Measurements from ENCODE around the gene PAQR5.
"Not testable (repeated sequence)": the region's sequence is repeated elsewhere in the genome, so short reads cannot be mapped to it uniquely, and the experiment has no call there.

The PAQR5 gene

DNA sequence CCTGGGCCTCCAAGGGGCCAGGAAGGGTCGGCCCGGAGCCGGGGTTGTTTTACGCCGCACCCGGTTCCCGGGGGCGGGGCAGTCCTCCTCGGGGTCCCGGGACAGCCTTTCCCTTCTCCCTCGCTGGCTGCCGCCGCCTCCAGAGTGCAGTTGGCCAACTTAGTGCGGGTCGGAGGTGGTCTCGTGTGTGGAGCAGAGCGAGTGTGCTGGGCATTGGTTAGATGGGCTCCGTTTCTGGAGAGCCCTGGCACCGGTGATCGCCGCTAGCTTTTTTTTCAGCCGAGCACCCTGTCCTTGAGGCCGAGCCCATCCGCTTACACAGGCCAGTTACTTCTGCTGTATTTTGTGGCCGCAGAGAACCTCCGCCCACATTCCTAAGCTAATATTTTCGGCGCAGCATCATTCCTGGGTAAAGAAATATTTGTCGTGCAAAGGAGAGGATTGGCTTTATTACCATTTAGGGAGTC, 116.0 kb downstream of the PAQR5 start:
- peak; percentile 66 for FAIRE-seq

DNA sequence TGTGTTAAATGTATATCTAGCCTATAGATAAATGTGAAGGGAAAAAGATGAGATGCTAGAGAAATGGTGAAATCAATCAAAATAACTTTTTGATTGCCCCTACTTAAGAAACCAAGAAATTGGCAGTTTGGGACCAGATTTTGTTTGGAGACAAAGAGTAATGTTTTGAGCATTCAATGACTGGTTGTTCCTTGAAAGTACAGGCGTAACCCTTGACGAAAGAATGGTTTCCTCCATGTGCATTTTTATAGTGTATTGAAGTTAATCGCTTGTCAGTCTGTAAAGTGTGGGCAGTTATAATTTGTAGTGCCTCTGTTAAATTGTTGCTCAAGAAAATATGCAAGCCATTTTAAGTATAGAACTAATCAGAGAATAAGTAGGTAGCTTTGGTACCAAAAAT, 116.7 kb downstream of the PAQR5 start:
- FAIRE-seq: peak; percentile 39
- no peak for DNase-seq (ENCODE audit: insufficient read length, low spot score)

More for the DNA sequence above, 116.0 kb downstream of the PAQR5 start:
- DNase-seq (ENCODE audit: insufficient read length, low spot score): peak; percentile 23

DNA sequence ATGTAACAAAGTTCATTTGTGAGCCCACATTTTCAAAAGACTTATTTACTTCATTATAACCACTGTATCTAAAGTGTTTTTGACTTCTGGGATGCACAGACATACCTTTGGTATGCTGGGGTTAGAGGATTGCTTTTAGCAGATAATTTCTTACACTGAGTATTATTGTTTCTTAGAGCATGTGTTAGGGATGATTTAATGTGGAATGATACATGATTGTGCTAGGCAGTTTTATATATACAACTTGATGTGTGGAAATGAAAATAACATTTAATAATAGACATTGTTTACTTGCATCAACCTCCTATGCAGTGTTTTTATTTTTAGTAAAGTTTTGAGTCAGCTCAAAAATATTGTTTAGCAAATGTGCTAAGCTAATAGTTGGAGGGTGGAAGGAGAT, 118.9 kb downstream of the PAQR5 start:
- FAIRE-seq: no peak
- no peak for DNase-seq (ENCODE audit: insufficient read length, low spot score)

DNA sequence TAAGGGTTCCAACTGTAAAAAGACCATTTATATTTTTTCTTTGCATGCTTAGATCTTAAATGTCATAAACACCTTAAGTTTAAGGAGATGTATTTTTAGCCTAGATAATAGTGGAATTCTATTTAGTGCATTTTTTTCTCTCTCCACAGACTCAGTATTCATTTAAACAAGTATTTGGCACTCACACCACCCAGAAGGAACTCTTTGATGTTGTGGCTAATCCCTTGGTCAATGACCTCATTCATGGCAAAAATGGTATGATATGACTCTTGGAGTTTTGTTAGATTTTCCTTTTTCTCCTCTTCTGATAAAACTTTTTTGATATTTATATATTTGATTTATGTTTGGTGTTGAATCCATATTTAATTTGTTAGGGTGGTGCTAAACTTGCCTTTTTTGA, 122.8 kb downstream of the PAQR5 start:
- no peak for FAIRE-seq

DNA sequence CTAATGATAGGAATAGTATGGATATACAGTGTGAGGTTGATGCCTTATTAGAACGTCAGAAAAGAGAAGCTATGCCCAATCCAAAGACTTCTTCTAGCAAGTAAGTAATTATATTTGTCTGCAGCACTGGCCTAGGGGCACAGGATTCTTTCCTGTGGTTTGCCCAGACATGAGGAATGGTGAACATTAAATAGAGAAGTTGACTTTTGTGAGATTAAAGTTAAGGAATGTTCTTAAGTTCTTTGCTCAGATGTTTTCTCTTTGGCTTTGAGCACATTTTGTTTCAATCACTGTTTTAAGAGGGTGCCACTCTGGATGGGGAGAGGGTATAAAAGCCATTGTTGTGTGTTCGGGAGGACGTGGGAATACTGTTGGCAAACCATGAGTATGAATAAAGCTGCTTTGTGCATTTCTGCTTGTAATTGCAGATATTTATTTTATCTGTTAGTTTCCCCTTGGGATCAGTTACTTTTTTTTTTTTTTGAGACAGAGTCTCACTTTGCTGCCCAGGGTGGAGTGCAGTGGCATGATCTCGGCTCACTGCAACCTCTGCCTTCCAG, 123.7 kb downstream of the PAQR5 start:
- DNase-seq (ENCODE audit: insufficient read length, low spot score): no peak
- FAIRE-seq: no peak

More for the DNA sequence above, 122.8 kb downstream of the PAQR5 start:
- DNase-seq (ENCODE audit: insufficient read length, low spot score): no peak

DNA sequence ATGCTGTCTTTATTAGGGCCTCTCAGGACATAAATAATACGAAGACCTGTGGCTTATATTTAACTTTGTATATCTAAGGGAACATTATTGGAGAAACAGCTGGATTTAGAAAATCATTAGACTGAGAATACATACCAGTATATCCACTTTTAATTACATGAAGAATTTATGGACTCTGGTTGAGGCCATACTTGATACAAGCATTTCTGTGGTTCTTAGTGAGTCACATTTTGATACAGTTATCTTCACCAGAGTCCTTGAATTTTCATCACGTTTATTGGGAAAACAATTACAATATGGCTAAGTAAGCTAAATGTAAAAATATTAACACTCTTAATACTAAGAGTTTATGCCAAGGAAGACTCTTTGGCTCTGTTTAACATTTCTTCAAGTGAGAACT, 125.3 kb downstream of the PAQR5 start:
- no peak for FAIRE-seq
- no peak for DNase-seq (ENCODE audit: insufficient read length, low spot score)

DNA sequence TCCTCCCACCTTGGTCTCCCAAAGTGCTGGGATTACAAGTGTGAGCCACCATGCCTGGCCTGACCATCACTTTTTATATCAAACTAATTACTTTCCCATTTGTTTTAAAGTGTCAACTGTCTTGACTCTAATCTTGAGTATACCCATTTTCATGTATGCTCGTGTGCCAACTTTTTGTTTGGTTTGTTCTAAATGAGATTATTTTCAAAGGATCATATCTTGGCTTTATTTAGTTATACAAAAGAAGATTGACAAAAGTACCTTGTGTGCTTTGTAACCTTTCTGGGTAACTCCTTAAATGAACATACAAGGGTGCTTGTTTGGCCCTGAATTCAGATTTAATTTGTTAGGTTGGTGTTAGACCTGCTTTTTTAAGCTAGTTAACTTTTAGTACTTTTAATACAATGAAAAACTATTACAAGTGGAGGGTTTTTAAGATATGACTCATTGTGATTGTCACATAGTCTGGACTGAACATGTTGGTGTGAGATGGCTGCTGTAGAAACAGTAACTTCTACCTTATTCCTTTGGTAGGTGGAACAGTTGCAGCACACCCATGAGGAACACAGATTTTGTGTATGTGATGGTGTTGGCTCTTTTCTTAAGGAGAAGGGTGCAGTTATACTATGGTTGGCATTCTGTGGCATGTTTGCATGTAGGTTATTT, 126.2 kb downstream of the PAQR5 start:
- FAIRE-seq: no peak

DNA sequence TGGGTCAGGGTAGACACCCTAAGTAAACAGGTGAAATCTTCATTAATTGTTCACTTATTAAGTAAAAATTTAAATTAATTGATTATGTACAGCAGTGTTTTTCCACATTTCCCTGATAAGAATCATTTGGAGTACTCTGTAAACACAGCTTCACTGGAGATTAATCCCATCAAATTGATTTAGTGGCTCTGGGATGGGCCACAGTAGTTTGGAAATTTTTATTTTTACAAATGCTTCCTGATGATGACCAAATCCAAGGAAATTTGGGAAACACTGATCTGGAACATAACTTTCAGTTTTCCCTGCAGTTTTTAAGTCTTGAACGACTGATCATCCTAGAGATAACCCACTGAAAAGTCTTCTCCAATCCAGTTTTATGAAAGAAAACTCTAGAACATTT, 135.1 kb downstream of the PAQR5 start:
- DNase-seq (ENCODE audit: insufficient read length, low spot score): no peak
- FAIRE-seq: no peak

More for the DNA sequence above, 126.2 kb downstream of the PAQR5 start:
- no peak for DNase-seq (ENCODE audit: insufficient read length, low spot score)

DNA sequence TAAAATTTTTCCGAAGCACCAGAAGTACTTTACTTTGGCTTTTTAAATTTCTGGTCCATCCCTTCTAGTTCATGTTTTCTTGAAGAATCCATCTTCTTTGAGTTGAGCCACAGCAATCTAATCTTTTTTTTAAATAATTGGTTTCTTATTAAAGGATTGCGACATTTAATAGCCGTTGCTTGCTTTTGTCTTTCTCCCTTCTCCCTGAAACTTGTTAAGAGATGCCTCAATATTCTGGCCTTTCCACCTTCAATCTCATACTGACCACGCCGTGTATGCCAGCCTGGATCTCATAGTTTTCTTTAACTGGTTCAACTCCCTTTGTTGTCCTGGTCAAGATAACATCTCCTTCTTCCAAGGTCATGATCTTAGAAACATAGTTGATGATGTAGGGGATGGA, 135.5 kb downstream of the PAQR5 start:
- no peak for FAIRE-seq
- no peak for DNase-seq (ENCODE audit: insufficient read length, low spot score)

DNA sequence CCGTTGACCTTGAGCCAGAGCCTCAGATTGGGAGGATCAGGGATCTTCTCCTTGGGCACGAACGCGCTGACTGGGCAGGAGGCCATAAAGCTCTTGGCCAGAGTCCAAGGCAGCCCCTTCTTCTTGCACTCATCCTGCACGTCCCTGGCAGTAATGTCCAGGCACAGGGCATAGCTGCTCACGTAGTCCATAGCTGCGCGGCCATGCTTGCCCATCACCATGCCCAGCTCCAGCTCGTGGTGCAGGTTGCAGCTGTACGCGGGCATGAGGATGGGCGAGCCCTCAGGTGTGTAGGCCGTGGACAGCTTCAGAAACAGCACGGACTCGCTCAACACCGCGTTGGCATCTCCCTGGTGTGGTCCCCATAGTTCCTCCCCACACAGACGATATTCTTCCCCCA, 136.0 kb downstream of the PAQR5 start:
- FAIRE-seq (no peak), DNase-seq (ENCODE audit: insufficient read length, low spot score) (no peak)

DNA sequence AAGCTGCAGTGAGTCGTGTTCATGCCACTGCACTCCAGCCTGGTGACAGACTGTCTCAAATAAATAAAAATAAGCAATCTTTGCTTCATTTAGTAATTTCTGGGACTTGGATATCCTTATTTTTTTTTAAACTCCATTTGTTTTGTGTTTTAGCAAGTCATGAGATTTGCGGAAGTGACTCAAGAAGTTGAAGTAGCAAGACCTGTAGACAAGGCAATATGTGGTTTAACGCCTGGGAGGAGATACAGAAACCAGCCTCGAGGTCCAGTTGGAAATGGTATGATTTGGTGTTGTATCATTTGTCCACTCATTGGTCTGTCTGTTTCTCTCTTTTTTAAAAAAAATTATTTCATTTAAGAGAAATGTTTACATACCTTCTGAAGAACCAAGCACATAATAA, 137.3 kb downstream of the PAQR5 start:
- DNase-seq (ENCODE audit: insufficient read length, low spot score): no peak
- FAIRE-seq: no peak

DNA sequence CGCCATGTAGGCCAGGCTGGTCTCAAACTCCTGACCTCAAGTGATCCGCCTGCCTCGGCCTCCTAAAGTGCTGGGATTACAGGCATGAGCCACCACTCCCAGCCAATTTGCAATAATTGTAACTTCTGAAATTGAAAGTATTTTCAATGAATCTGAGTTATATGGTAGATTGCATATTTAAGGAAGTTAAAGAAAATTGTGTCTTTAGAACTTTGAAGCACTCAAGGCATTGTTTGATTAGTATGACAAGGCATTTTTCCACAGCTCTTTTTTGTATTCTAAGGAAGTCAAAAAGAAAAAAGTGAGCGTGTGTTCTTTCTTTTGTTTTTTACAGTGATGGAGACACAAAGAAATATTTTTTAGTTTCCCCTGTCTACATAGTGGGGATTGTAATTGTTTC, 138.2 kb downstream of the PAQR5 start:
- FAIRE-seq (no peak), DNase-seq (ENCODE audit: insufficient read length, low spot score) (no peak)

DNA sequence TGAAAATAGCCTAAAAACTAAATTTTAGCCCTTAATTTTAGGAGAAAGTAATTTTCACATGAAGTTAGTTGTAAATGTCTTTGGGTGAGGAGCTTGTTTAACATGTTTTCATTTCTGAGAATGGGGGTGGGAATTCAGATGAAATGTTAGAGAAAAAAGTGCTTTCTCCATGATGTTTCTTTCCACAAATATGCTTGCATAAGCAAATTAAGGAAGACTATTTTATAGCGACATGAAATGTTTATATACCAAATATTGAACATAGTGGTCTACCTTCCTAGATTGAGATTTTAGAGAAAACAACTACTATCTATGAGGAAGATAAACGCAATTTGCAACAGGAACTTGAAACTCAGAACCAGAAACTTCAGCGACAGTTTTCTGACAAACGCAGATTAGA, 140.9 kb downstream of the PAQR5 start:
- DNase-seq (ENCODE audit: insufficient read length, low spot score) (no peak), FAIRE-seq (no peak)

DNA sequence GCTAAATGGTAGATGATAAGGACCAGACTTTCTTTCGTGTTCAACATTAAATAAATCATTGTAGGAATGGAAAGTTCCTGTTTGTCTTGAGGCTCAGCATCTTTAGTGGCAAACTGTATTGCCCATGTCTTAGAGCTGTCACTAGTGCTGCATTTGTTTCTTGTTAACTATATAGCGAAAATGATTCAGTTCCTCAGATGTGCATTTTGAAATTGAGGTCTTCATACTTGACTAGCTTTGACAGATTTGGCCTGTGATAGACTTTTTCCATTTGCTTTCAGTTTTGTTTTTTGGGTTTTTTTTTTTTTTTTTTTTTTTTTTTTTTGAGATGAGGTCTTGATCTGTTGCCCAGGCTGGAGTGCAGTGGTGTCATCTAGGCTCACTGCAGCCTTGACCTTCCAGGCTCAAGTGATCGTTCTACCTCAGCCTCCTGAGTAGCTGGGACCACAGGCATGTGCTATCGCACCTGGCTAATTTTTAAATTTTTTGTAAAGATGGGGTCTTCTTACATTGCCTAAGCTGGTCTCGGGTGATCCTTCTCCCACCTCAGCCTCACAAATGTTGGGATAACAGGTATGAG, 144.4 kb downstream of the PAQR5 start:
- FAIRE-seq (peak; percentile 94), DNase-seq (ENCODE audit: insufficient read length, low spot score) (no peak)

DNA sequence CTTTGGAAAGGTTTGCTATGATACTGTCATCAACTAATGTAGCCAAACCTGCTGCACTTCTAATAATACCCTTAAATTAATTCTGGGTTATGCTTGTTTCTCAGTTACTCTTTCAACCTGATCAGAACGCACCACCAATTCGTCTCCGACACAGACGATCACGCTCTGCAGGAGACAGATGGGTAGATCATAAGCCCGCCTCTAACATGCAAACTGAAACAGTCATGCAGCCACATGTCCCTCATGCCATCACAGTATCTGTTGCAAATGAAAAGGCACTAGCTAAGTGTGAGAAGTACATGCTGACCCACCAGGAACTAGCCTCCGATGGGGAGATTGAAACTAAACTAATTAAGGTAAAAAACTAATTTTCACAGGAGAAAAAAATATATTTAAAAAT, 146.0 kb downstream of the PAQR5 start:
- DNase-seq (ENCODE audit: insufficient read length, low spot score) (no peak), FAIRE-seq (peak; percentile 86)

DNA sequence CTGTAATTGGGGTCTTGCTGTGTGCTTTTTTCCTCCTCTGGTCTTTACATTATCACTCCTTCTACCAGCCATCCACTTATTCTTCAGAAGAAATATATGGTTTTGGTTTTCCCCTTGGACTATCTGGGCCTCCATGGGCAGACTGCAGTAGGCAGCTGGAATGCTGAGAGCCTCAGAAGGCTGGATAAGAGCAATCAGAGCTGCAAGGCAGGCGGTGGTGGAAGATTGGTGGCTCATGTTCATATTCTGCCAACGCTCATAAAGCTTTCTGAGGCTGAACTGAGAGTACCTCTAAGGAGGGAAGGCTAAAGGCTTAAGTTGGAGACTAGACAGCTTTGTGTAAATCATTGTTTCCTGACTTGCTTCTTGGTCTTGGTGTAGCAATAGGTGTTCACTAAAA, 148.2 kb downstream of the PAQR5 start:
- DNase-seq (ENCODE audit: insufficient read length, low spot score) (no peak), FAIRE-seq (no peak)

DNA sequence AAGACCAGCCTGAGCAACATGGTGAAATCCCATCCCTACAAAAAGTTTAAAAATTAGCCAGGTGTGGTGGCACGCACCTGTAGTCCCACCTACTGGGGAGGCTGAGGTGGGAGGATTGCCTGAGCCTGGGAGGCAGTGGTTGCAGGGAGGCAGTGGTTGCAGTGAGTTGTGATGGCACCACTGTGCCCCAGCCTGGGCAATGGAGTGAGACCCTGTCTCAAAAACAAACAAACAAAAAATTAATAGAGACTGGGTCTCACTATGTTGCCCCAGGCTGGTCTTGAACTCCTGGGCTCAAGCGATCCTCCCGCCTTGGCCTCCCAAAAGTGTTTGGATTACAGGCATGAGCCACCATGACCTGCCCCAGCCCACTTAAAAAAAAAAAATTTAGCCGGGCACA, 151.5 kb downstream of the PAQR5 start:
- not testable (repeated sequence) for DNase-seq (ENCODE audit: insufficient read length, low spot score); FAIRE-seq

DNA sequence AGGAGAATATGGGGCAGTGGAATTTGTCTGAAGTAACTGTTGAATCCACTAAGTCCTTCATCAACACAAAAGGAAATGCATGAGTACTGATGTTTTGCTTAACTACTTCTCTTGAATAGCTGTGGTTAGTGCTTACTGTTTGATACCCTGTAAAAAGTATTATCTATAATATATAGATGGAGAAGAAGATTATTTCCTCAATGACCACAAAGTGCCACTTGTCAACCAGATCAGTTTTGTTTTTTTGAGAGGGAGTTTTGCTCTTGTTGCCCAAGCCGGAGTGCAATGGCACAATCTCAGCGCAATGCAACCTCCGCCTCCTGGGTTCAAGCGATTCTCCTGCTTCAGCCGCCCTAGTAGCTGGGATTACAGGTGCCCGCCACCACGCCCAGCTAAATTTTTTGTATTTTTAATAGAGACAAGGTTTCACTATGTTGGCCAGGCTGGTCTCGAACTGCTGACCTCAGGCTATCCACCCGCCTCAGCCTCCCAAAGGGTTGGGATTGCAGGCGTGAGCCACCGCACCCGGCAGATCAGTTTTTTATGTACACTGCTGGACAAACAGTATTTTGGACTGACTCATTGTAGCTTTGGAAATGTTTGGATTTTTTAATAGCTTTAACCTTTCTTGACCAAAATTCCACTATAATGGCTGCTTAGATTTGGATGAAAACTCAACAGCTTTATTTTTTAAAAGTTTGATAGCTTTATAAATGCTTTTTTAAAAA, 152.4 kb downstream of the PAQR5 start:
- FAIRE-seq (no peak), DNase-seq (ENCODE audit: insufficient read length, low spot score) (no peak)

DNA sequence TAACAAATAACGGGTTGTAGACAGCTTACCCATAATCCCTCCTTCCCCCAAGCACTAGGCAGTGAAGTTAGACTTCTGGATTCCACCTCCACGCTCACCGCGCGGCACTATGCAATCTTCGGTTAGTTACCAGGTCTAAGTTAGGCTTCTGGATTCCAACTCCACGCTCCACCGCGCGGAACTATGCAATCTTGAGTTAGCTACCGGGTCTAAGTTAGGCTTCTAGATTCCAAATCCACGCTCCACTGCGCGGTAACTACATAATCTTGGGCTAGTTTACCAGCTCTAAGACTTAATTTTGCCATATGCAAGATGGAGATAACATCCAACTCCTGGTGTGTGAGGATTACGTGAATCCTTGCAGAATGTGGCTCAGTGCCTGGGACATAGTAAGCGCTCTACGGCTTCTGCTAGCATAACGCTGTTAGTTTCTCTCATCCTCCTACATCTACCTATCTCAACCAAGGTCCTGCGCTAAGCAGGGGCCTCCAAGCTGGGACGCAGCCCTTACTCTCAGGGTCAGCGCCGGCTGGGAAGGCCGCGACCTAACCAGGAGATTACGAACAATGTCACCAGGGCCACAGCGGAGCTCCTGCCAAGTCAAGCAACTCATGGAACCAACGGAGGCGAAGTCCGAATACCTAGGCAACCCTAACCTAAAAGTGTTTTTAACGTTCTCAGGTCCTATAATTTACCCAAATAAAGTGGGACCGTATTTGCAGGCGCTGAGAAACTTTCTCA, 153.4 kb downstream of the PAQR5 start:
- no peak for DNase-seq (ENCODE audit: insufficient read length, low spot score)
- FAIRE-seq: peak; percentile 67

DNA sequence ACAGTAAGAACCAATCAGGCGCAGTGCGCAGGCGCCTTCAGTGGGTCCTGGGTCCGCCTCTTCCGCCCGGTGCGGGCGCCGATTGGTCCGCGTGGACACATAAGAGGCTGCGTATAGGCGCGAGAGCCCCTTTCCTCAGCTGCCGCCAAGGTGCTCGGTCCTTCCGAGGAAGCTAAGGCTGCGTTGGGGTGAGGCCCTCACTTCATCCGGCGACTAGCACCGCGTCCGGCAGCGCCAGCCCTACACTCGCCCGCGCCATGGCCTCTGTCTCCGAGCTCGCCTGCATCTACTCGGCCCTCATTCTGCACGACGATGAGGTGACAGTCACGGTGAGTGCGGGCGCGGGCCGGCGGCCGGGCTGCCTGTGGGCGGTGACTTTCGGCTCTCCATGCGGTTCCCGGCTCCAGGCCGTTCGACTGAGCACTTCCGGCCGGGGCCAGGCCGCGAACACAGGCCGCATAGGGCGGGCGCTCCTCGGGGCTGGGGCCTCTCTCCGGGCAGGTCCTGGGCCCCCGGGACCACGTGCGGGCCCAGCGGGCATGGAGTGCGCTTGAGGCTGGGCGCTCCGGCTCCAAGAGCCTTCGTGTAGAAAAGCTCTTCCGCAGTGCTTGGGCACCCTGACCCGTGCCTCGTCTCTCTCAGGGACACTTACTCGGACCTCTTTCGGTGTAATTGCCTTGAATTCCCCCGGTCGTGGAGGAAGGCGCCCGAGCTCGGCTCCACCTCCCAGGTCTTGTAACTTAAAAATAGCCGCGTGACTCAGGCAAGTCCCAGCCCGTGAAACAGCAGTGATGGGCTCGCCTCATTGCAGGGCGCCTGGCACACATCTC, 154.2 kb downstream of the PAQR5 start, which contains the start of gene RPLP1:
Gene RPLP1 (plus strand): TSS at position 127 of the 830 bp plus-strand sequence. CDS start 131 bp downstream, at position 258.
- DNase-seq (ENCODE audit: insufficient read length, low spot score) (peak; percentile 56), FAIRE-seq (peak; percentile 94)
